ENCODE data around the gene PNPLA1. TPM values are rescaled to one million over a fixed set of nuclear protein-coding genes. Genes with fewer than 3 reads are reported as not detected.

Gene PNPLA1
- total and polyA plus RNA-seq, 10 of the 15 experiments (the other 5 are each of a cell fraction or from before 2014, with no cell fraction given), result 0.04 TPM; not detected in 9

DNA sequence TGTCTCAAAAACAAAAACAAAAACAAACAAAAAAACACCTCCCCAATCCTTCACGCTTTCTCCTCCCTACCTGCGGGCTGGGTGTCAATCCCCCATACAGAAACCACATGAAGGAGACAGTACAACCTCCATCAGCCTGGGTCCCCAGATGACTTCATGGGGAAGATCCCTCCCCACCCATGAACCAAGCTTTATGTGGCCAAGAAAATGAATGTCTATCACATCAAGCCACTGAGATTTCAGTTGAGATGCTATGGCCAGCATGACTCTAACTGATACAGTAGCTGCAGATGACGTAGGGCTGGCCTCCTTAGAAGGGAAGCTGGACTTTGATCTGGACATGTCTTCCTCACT, 88.0 kb downstream of the PNPLA1 start (continued):
- TF ChIP-seq, protein P1, sequence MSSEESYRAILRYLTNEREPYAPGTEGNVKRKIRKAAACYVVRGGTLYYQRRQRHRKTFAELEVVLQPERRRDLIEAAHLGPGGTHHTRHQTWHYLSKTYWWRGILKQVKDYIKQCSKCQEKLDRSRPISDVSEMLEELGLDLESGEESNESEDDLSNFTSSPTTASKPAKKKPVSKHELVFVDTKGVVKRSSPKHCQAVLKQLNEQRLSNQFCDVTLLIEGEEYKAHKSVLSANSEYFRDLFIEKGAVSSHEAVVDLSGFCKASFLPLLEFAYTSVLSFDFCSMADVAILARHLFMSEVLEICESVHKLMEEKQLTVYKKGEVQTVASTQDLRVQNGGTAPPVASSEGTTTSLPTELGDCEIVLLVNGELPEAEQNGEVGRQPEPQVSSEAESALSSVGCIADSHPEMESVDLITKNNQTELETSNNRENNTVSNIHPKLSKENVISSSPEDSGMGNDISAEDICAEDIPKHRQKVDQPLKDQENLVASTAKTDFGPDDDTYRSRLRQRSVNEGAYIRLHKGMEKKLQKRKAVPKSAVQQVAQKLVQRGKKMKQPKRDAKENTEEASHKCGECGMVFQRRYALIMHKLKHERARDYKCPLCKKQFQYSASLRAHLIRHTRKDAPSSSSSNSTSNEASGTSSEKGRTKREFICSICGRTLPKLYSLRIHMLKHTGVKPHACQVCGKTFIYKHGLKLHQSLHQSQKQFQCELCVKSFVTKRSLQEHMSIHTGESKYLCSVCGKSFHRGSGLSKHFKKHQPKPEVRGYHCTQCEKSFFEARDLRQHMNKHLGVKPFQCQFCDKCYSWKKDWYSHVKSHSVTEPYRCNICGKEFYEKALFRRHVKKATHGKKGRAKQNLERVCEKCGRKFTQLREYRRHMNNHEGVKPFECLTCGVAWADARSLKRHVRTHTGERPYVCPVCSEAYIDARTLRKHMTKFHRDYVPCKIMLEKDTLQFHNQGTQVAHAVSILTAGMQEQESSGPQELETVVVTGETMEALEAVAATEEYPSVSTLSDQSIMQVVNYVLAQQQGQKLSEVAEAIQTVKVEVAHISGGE (CRISPR knock-in tag; IDR thresholded peaks at IDR 0.05), result no peak
- TF ChIP-seq JUNB (IDR thresholded peaks at IDR 0.05) (peak; percentile 56), ZZZ3 (IDR thresholded peaks at IDR 0.05; ENCODE audit: control insufficient read depth, insufficient read length, low read depth) (no peak), SPI1 (IDR thresholded peaks at IDR 0.05; ENCODE audit: borderline replicate concordance, insufficient read depth, low read depth, low read length) (no peak), MTA2 (IDR thresholded peaks at IDR 0.05; ENCODE audit: low read depth) (peak; percentile 92), NFYB (IDR thresholded peaks at IDR 0.05; ENCODE audit: insufficient read depth, low read depth, low read length) (no peak), NR2F1 (conservative IDR thresholded peaks at IDR 0.05) (no peak)
- TF ChIP-seq, protein P2, sequence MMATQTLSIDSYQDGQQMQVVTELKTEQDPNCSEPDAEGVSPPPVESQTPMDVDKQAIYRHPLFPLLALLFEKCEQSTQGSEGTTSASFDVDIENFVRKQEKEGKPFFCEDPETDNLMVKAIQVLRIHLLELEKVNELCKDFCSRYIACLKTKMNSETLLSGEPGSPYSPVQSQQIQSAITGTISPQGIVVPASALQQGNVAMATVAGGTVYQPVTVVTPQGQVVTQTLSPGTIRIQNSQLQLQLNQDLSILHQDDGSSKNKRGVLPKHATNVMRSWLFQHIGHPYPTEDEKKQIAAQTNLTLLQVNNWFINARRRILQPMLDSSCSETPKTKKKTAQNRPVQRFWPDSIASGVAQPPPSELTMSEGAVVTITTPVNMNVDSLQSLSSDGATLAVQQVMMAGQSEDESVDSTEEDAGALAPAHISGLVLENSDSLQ (IDR thresholded peaks at IDR 0.05), result peak; percentile 92
- TF ChIP-seq, protein P3, sequence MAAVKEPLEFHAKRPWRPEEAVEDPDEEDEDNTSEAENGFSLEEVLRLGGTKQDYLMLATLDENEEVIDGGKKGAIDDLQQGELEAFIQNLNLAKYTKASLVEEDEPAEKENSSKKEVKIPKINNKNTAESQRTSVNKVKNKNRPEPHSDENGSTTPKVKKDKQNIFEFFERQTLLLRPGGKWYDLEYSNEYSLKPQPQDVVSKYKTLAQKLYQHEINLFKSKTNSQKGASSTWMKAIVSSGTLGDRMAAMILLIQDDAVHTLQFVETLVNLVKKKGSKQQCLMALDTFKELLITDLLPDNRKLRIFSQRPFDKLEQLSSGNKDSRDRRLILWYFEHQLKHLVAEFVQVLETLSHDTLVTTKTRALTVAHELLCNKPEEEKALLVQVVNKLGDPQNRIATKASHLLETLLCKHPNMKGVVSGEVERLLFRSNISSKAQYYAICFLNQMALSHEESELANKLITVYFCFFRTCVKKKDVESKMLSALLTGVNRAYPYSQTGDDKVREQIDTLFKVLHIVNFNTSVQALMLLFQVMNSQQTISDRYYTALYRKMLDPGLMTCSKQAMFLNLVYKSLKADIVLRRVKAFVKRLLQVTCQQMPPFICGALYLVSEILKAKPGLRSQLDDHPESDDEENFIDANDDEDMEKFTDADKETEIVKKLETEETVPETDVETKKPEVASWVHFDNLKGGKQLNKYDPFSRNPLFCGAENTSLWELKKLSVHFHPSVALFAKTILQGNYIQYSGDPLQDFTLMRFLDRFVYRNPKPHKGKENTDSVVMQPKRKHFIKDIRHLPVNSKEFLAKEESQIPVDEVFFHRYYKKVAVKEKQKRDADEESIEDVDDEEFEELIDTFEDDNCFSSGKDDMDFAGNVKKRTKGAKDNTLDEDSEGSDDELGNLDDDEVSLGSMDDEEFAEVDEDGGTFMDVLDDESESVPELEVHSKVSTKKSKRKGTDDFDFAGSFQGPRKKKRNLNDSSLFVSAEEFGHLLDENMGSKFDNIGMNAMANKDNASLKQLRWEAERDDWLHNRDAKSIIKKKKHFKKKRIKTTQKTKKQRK (IDR thresholded peaks at IDR 0.05; ENCODE audit: low read depth, low read length), result no peak
- TF ChIP-seq, protein P4, sequence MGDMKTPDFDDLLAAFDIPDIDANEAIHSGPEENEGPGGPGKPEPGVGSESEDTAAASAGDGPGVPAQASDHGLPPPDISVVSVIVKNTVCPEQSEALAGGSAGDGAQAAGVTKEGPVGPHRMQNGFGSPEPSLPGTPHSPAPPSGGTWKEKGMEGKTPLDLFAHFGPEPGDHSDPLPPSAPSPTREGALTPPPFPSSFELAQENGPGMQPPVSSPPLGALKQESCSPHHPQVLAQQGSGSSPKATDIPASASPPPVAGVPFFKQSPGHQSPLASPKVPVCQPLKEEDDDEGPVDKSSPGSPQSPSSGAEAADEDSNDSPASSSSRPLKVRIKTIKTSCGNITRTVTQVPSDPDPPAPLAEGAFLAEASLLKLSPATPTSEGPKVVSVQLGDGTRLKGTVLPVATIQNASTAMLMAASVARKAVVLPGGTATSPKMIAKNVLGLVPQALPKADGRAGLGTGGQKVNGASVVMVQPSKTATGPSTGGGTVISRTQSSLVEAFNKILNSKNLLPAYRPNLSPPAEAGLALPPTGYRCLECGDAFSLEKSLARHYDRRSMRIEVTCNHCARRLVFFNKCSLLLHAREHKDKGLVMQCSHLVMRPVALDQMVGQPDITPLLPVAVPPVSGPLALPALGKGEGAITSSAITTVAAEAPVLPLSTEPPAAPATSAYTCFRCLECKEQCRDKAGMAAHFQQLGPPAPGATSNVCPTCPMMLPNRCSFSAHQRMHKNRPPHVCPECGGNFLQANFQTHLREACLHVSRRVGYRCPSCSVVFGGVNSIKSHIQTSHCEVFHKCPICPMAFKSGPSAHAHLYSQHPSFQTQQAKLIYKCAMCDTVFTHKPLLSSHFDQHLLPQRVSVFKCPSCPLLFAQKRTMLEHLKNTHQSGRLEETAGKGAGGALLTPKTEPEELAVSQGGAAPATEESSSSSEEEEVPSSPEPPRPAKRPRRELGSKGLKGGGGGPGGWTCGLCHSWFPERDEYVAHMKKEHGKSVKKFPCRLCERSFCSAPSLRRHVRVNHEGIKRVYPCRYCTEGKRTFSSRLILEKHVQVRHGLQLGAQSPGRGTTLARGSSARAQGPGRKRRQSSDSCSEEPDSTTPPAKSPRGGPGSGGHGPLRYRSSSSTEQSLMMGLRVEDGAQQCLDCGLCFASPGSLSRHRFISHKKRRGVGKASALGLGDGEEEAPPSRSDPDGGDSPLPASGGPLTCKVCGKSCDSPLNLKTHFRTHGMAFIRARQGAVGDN (IDR thresholded peaks at IDR 0.05), result no peak; the same call in 1 of the 2 replicates
- TF ChIP-seq, protein P5, sequence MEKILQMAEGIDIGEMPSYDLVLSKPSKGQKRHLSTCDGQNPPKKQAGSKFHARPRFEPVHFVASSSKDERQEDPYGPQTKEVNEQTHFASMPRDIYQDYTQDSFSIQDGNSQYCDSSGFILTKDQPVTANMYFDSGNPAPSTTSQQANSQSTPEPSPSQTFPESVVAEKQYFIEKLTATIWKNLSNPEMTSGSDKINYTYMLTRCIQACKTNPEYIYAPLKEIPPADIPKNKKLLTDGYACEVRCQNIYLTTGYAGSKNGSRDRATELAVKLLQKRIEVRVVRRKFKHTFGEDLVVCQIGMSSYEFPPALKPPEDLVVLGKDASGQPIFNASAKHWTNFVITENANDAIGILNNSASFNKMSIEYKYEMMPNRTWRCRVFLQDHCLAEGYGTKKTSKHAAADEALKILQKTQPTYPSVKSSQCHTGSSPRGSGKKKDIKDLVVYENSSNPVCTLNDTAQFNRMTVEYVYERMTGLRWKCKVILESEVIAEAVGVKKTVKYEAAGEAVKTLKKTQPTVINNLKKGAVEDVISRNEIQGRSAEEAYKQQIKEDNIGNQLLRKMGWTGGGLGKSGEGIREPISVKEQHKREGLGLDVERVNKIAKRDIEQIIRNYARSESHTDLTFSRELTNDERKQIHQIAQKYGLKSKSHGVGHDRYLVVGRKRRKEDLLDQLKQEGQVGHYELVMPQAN (conservative IDR thresholded peaks at IDR 0.05), result no peak
- TF ChIP-seq, protein P6, sequence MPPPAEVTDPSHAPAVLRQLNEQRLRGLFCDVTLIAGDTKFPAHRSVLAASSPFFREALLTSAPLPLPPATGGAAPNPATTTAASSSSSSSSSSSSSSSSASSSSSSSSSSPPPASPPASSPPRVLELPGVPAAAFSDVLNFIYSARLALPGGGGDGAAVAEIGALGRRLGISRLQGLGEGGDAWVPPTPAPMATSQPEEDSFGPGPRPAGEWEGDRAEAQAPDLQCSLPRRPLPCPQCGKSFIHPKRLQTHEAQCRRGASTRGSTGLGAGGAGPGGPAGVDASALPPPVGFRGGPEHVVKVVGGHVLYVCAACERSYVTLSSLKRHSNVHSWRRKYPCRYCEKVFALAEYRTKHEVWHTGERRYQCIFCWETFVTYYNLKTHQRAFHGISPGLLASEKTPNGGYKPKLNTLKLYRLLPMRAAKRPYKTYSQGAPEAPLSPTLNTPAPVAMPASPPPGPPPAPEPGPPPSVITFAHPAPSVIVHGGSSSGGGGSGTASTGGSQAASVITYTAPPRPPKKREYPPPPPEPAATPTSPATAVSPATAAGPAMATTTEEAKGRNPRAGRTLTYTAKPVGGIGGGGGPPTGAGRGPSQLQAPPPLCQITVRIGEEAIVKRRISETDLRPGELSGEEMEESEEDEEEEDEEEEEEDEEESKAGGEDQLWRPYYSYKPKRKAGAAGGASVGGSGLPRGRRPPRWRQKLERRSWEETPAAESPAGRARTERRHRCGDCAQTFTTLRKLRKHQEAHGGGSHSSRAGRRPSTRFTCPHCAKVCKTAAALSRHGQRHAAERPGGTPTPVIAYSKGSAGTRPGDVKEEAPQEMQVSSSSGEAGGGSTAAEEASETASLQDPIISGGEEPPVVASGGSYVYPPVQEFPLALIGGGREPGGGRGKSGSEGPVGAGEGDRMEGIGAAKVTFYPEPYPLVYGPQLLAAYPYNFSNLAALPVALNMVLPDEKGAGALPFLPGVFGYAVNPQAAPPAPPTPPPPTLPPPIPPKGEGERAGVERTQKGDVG (CRISPR knock-in tag; IDR thresholded peaks at IDR 0.05), result no peak
